OCI-LY3 (cell line): ENCODE data around the gene AOAH.

Experiments used
- H2AFZ ChIP-seq: fragments of 200-600, 300-600 bp; shearing (Covaris generic); 2 replicates; pipeline ENCODE4 v1.6.0; 2014; ENCODE audit warnings: antibody characterized with exemption, low read depth, low read length
- H3K27ac ChIP-seq: fragments of 200-600, 300-600 bp; sonication (generic); 2 replicates; pipeline ENCODE4 v1.5.1; 2014; ENCODE audit warnings: mild to moderate bottlenecking, low read length, moderate library complexity, mixed read lengths
- H3K27me3 ChIP-seq: fragments of 200-600, 300-600 bp; sonication (generic); 2 replicates; pipeline ENCODE4 v1.6.1; 2014; ENCODE audit warnings: low read depth, low read length, mixed read lengths
- H3K36me3 ChIP-seq: fragments of 200-600, 300-600 bp; sonication (generic); replicated peaks from 2 replicates; pipeline ENCODE3; 2014; ENCODE audit warnings: low read depth, low read length, mixed read lengths
- H3K4me1 ChIP-seq: fragments of 300-600, 200-600 bp; sonication (generic); 2 replicates; pipeline ENCODE4 v1.6.1; 2014; ENCODE audit warnings: low read length, mixed read lengths
- H3K4me2 ChIP-seq: fragments of 200-600, 300-600 bp; sonication (generic); 2 replicates; pipeline ENCODE4 v1.6.1; 2014; ENCODE audit warnings: low read length, mixed read lengths
- H3K4me3 ChIP-seq: fragments of 300-600, 200-600 bp; sonication (generic); 2 replicates; pipeline ENCODE4 v1.5.1; 2014; ENCODE audit warnings: antibody characterized with exemption, mild to moderate bottlenecking, low read length, moderate library complexity
- H3K79me2 ChIP-seq: fragments of 300-600, 200-600 bp; shearing (Covaris generic); 2 replicates; pipeline ENCODE4 v1.6.1; 2014; ENCODE audit warnings: mild to moderate bottlenecking, low read length, mixed read lengths
- H3K9ac ChIP-seq: fragments of 300-600, 200-600 bp; shearing (Covaris generic); 2 replicates; pipeline ENCODE4 v1.6.0; 2014; ENCODE audit warnings: mild to moderate bottlenecking, low read length, moderate library complexity
- H3K9me3 ChIP-seq: fragments of 200-600, 300-600 bp; shearing (Covaris generic); 2 replicates; pipeline ENCODE4 v1.6.1; 2014; ENCODE audit warnings: low read length, mixed read lengths; ENCODE audit not compliant: insufficient read depth
- H4K20me1 ChIP-seq: fragments of 200-600, 300-600 bp; sonication (generic); 2 replicates; pipeline ENCODE4 v1.6.1; 2016; ENCODE audit warnings: low read length, mixed read lengths; ENCODE audit not compliant: insufficient read depth
- EZH2phosphoT487 ChIP-seq: fragments of 200-600 bp; shearing (Covaris generic); IDR thresholded peaks from 2 replicates; pipeline ENCODE4 v1.6.1; 2018; ENCODE audit warnings: antibody characterized with exemption, mixed run types, low read depth
- TF ChIP-seq, protein P1 (sequence below): fragments of 200-600, 300-600 bp; sonication (generic); IDR thresholded peaks from 2 replicates; pipeline ENCODE4 v1.5.1; 2014; ENCODE audit warnings: antibody characterized with exemption, low read length, low read depth

Gene AOAH

DNA sequence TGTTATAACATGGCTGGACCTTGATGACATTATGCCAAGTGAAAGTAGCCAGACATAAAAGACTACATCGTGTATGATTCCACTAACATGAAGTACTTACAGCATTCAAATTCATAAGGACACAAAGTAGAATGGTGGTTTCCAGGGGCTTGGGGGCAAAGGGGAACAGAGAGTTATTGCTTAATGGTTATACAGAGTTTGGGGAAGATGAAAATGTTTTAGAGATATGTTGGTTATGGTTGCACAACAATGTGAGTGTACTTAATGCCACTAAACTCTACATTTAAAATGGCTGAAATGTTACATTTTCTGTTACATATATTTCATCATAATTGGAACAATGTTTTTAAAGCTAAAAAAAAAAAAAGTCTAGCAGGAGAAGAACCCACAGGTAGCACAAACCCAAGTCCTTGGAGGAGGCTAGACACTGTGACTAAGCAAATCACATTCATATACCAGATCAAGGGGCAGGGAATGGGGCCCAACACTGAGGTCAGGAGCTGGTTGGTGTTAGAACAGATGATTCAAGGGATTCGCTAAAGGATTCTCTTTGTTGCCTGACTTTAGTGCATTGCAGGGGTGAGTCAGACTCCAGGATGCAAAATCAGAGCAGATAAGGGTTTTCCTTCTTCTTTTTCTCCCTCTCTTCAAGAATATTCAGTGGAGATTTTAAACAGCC, 25.1 kb upstream of the AOAH start:
- peak overlapping the region; percentile 25; the same call in 1 of the 2 replicates for H3K9ac ChIP-seq
- peak overlapping the region; percentile 59 for H3K4me3 ChIP-seq
- no peaks in the 10 kb centered on the region for H3K9me3 ChIP-seq
- no peaks in the 10 kb centered on the region for H3K79me2 ChIP-seq
- peak overlapping the region; percentile 78 for H3K27ac ChIP-seq
- H2AFZ ChIP-seq, result no peak overlapping the region
- no peak for TF ChIP-seq EZH2phosphoT487
- TF ChIP-seq, protein P1, sequence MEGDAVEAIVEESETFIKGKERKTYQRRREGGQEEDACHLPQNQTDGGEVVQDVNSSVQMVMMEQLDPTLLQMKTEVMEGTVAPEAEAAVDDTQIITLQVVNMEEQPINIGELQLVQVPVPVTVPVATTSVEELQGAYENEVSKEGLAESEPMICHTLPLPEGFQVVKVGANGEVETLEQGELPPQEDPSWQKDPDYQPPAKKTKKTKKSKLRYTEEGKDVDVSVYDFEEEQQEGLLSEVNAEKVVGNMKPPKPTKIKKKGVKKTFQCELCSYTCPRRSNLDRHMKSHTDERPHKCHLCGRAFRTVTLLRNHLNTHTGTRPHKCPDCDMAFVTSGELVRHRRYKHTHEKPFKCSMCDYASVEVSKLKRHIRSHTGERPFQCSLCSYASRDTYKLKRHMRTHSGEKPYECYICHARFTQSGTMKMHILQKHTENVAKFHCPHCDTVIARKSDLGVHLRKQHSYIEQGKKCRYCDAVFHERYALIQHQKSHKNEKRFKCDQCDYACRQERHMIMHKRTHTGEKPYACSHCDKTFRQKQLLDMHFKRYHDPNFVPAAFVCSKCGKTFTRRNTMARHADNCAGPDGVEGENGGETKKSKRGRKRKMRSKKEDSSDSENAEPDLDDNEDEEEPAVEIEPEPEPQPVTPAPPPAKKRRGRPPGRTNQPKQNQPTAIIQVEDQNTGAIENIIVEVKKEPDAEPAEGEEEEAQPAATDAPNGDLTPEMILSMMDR, result no peak
- no peaks in the 10 kb centered on the region for H4K20me1 ChIP-seq
- H3K36me3 ChIP-seq, result no peaks in the 10 kb centered on the region
- H3K4me2 ChIP-seq, result peak overlapping the region; percentile 63
- peaks cover 6% of the 10 kb centered on the region; the same call in 1 of the 2 replicates for H3K27me3 ChIP-seq
- H3K4me1 ChIP-seq, result peaks cover 60% of the 10 kb centered on the region

DNA sequence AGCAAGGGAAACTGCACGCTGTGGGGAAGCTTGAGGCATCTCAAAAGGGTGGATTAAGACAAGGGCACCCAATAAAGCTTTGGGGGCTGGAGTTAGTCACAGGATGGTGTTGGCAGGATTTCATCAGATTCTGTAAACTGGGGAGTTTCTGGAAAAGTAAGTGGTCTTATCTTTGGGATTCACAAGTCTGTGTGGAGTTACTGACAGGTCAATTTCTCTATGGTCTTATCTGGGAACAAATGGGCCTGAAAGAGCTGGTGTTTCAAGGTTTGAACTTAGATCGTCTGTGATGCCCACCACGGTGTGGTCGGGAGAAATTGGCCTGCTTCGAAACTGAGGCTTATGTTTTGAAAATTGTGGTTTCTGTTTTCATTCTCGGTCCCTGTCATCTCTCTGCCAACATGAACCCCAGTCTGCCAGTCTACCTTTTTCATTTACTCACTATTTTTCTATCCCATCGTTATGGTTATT, 23.8 kb upstream of the AOAH start:
- Histone ChIP-seq H2AFZ (no peak overlapping the region), H3K27ac (peak overlapping the region; percentile 78), H3K4me1 (peaks cover 70% of the 10 kb centered on the region), H4K20me1 (no peaks in the 10 kb centered on the region), H3K4me2 (peak overlapping the region; percentile 63), H3K36me3 (no peaks in the 10 kb centered on the region), H3K9ac (peak overlapping the region; percentile 56), H3K79me2 (no peaks in the 10 kb centered on the region), H3K27me3 (peaks cover 6% of the 10 kb centered on the region; the same call in 1 of the 2 replicates), H3K9me3 (no peaks in the 10 kb centered on the region), H3K4me3 (peak overlapping the region; percentile 59)
- TF ChIP-seq EZH2phosphoT487, result no peak
- TF ChIP-seq, protein P1, result no peak

DNA sequence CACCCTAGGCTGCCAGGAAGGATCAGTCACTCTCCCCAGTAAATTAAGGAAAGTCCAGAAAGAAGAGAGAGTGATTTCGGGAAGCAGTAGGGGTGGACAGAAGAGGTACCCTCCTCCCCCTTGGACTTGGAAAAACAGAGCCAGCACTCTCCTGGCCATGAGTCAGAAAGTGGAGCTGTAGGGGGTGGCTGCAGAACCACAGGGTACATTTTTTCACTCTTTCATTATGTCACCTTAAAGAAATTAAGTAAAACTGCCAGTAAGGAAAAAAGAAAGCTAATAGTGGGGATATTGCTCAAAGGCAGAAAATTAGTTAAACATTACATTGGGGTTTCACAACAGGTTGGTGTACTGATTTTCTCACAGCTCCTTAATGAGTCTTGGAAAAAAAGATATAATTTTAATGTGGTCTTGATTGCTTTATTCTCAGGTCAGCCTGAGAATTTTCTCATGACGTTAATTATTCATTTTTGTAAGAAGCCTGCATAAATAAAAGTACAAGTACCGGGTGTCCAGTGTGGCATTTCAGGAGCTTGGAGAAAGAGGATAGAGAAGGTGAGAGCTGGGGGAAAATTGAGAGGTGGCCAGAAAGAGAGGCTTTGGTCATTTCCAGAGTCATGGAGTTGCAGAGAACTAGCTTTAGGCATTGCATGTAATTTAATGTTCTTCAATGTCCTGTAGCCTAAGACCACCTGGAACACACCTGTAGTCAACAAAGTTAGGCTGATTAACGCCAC, 23.2 kb upstream of the AOAH start:
- Histone ChIP-seq H3K4me2 (peak overlapping the region; percentile 63), H3K27ac (peak overlapping the region; percentile 78), H3K4me3 (peak overlapping the region; percentile 59), H3K27me3 (peaks cover 6% of the 10 kb centered on the region; the same call in 1 of the 2 replicates), H3K9ac (peak overlapping the region; percentile 56), H3K36me3 (no peaks in the 10 kb centered on the region), H2AFZ (no peak overlapping the region), H3K9me3 (no peaks in the 10 kb centered on the region), H4K20me1 (no peaks in the 10 kb centered on the region), H3K4me1 (peaks cover 77% of the 10 kb centered on the region), H3K79me2 (no peaks in the 10 kb centered on the region)
- TF ChIP-seq, protein P1, result no peak
- no peak for TF ChIP-seq EZH2phosphoT487

DNA sequence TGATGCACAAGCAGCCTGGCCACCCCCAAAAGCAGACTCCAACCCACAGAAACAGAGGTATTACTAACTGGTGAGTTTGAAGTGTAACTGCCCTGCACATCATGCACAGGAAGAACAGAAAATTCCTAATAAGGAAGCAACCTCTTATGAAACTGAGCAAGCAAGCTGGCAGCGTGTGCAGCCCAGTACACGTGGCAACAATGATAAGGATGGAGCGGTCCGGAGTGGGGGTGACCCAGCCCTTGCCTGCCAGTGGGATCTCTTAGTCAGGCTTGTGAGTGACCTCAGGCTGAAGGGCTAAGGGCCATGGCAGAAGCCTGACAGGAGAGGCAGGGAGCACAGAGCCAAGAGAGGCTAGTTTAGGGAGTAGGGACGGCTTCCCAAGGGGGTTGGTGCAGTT, 22.1 kb upstream of the AOAH start:
- Histone ChIP-seq H4K20me1 (no peaks in the 10 kb centered on the region), H3K79me2 (no peaks in the 10 kb centered on the region), H3K4me2 (peak overlapping the region; percentile 63), H3K4me1 (peaks cover 86% of the 10 kb centered on the region), H3K27me3 (peaks cover 6% of the 10 kb centered on the region; the same call in 1 of the 2 replicates), H3K36me3 (no peaks in the 10 kb centered on the region), H3K27ac (peak overlapping the region; percentile 52; the same call in 1 of the 2 replicates), H3K9me3 (no peaks in the 10 kb centered on the region), H3K9ac (peak overlapping the region; percentile 48; the same call in 1 of the 2 replicates), H2AFZ (no peak overlapping the region; the same call in 1 of the 2 replicates), H3K4me3 (peak overlapping the region; percentile 12; the same call in 1 of the 2 replicates)
- TF ChIP-seq, protein P1, result no peak
- no peak for TF ChIP-seq EZH2phosphoT487
